ENCODE data around the gene ESF1. TPM values are rescaled to one million over a fixed set of nuclear protein-coding genes. Genes with fewer than 3 reads are reported as not detected.
A peak's percentile ranks its signal among the peaks of the same experiment; 100 is the strongest.
"Not testable (repeated sequence)": the region's sequence is repeated elsewhere in the genome, so short reads cannot be mapped to it uniquely, and the experiment has no call there.

Gene ESF1
- polyA plus RNA-seq, 1 experiment = 6.2 TPM

- CTCF ChIA-PET = interaction anchor here (1.3 to 1.5 kb wide), 2 partner anchors 32 to 193 kb away, joined by 4 read pairs; no protein-coding TSS in a partner anchor
- H3K27ac ChIP-seq (ENCODE audit: low read depth, low read length) = no peak overlapping the region
- POLR2A ChIA-PET = no interaction called here
- H3K27me3 ChIP-seq (ENCODE audit: control insufficient read depth, insufficient read depth, low read length) = no peaks in the 10 kb centered on the region
- H3K4me3 ChIP-seq (ENCODE audit: low read depth, low read length) = no peak overlapping the region
- TF ChIP-seq CTCF (IDR thresholded peaks at IDR 0.05; ENCODE audit: low read depth, low read length) = no peak
- no peaks in the 10 kb centered on the region for H3K9me3 ChIP-seq (ENCODE audit: control insufficient read depth, insufficient read depth, low read length)
- no peak for DNase-seq (ENCODE audit: low read depth, low spot score)
Measured at GRCh38 chr20:13739731-13740649, 44.7 kb downstream of the ESF1 start.

GRCh38 chr20:13738187-13738586 lies 46.5 kb downstream of the ESF1 start:
- POLR2A ChIA-PET; H3K27me3 ChIP-seq (ENCODE audit: control insufficient read depth, insufficient read depth, low read length); H3K4me3 ChIP-seq (ENCODE audit: low read depth, low read length); H3K9me3 ChIP-seq (ENCODE audit: control insufficient read depth, insufficient read depth, low read length); DNase-seq (ENCODE audit: low read depth, low spot score); H3K27ac ChIP-seq (ENCODE audit: low read depth, low read length): not testable (repeated sequence)
- CTCF ChIA-PET = interaction anchor here (1.5 to 3.2 kb wide), 2 partner anchors 33 to 34 kb away, joined by 4 to 10 read pairs; no protein-coding TSS in a partner anchor

GRCh38 chr20:13736436-13737191 lies 48.1 kb downstream of the ESF1 start:
- ChIA-PET CTCF (interaction anchor here (0.6 to 3.2 kb wide), 4 partner anchors 36 to 617 kb away, joined by 3 to 10 read pairs (median 4); no protein-coding TSS in a partner anchor), POLR2A (no interaction called here)
- TF ChIP-seq CTCF (IDR thresholded peaks at IDR 0.05; ENCODE audit: low read depth, low read length) = no peak
- peak; percentile 32 for DNase-seq (ENCODE audit: low read depth, low spot score)
- Histone ChIP-seq H3K27me3 (ENCODE audit: control insufficient read depth, insufficient read depth, low read length) (no peaks in the 10 kb centered on the region), H3K4me3 (ENCODE audit: low read depth, low read length) (no peak overlapping the region), H3K27ac (ENCODE audit: low read depth, low read length) (no peak overlapping the region), H3K9me3 (ENCODE audit: control insufficient read depth, insufficient read depth, low read length) (no peaks in the 10 kb centered on the region)

DNA sequence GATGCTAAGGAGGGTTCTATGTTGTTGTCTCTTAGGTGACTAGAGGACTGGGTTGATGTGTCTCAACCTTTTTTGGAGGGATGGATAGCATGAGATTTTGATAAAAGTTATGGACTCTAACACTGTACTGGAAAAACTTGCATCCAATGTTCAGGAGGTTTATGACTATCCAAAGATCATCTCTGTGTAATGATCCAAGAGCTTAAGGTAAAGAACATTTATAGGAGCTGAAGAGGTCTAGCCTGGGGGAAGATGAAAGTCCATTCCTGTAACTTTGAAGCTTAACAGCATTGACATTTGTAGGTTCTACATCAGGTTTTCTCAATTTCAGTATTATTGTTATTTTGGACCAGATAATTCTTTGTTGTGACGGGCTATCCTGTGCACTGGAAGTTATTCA lies 48.9 kb downstream of the ESF1 start:
- no peaks in the 10 kb centered on the region for H3K9me3 ChIP-seq (ENCODE audit: control insufficient read depth, insufficient read depth, low read length)
- no peaks in the 10 kb centered on the region for H3K27me3 ChIP-seq (ENCODE audit: control insufficient read depth, insufficient read depth, low read length)
- H3K27ac ChIP-seq (ENCODE audit: low read depth, low read length) = no peak overlapping the region
- POLR2A ChIA-PET = interaction anchor here (1.4 kb wide), 1 partner anchor 49 kb away, joined by 3 read pairs; the partner anchor contains the start of genes ESF1 and NDUFAF5
- no peak for TF ChIP-seq CTCF (IDR thresholded peaks at IDR 0.05; ENCODE audit: low read depth, low read length)
- H3K4me3 ChIP-seq (ENCODE audit: low read depth, low read length) = no peak overlapping the region
- no peak for DNase-seq (ENCODE audit: low read depth, low spot score)
- CTCF ChIA-PET = interaction anchor here (0.9 to 3.2 kb wide), 4 partner anchors 36 to 616 kb away, joined by 3 to 10 read pairs (median 5); no protein-coding TSS in a partner anchor

DNA sequence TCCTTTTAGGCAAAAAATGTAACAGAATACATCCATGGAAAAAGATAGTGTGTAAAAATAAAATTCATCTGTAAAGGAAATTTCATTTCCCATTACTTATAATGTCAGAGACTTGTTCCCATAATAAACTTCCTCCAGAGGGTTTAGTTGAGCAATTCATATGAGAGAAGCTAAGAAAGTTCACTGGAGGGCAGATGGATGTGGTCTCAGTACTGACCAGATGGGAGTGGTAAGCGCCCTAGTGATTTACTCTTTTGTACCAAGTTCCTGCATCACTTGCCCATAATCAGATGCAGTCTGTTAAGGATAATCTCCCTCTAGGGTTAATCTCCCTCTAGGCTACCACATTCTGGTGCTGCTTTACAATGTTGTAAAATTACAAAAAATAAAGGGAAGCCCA lies 61.7 kb downstream of the ESF1 start:
- DNase-seq (ENCODE audit: low read depth, low spot score) = no peak
- Histone ChIP-seq H3K27ac (ENCODE audit: low read depth, low read length) (no peak overlapping the region), H3K27me3 (ENCODE audit: control insufficient read depth, insufficient read depth, low read length) (no peaks in the 10 kb centered on the region), H3K9me3 (ENCODE audit: control insufficient read depth, insufficient read depth, low read length) (no peaks in the 10 kb centered on the region), H3K4me3 (ENCODE audit: low read depth, low read length) (no peak overlapping the region)
- TF ChIP-seq CTCF (IDR thresholded peaks at IDR 0.05; ENCODE audit: low read depth, low read length) = no peak
- ChIA-PET POLR2A (no interaction called here), CTCF (interaction anchor here (2.0 kb wide), 1 partner anchor 49 kb away, joined by 6 read pairs; no protein-coding TSS in a partner anchor)

Data from AG04450 (cell line).